OCI-LY3 (cell line): Measurements from ENCODE around the gene PTDSS2.

Experiments
- H2AFZ ChIP-seq: fragments of 200-600, 300-600 bp; shearing (Covaris generic); 2 replicates; pipeline ENCODE4 v1.6.0; 2014; ENCODE audit warnings: antibody characterized with exemption, low read depth, low read length
- H3K27ac ChIP-seq: fragments of 200-600, 300-600 bp; sonication (generic); 2 replicates; pipeline ENCODE4 v1.5.1; 2014; ENCODE audit warnings: mild to moderate bottlenecking, low read length, moderate library complexity, mixed read lengths
- H3K27me3 ChIP-seq: fragments of 200-600, 300-600 bp; sonication (generic); 2 replicates; pipeline ENCODE4 v1.6.1; 2014; ENCODE audit warnings: low read depth, low read length, mixed read lengths
- H3K36me3 ChIP-seq: fragments of 200-600, 300-600 bp; sonication (generic); replicated peaks from 2 replicates; pipeline ENCODE3; 2014; ENCODE audit warnings: low read depth, low read length, mixed read lengths
- H3K4me1 ChIP-seq: fragments of 300-600, 200-600 bp; sonication (generic); 2 replicates; pipeline ENCODE4 v1.6.1; 2014; ENCODE audit warnings: low read length, mixed read lengths
- H3K4me2 ChIP-seq: fragments of 200-600, 300-600 bp; sonication (generic); 2 replicates; pipeline ENCODE4 v1.6.1; 2014; ENCODE audit warnings: low read length, mixed read lengths
- H3K4me3 ChIP-seq: fragments of 300-600, 200-600 bp; sonication (generic); 2 replicates; pipeline ENCODE4 v1.5.1; 2014; ENCODE audit warnings: antibody characterized with exemption, mild to moderate bottlenecking, low read length, moderate library complexity
- H3K79me2 ChIP-seq: fragments of 300-600, 200-600 bp; shearing (Covaris generic); 2 replicates; pipeline ENCODE4 v1.6.1; 2014; ENCODE audit warnings: mild to moderate bottlenecking, low read length, mixed read lengths
- H3K9ac ChIP-seq: fragments of 300-600, 200-600 bp; shearing (Covaris generic); 2 replicates; pipeline ENCODE4 v1.6.0; 2014; ENCODE audit warnings: mild to moderate bottlenecking, low read length, moderate library complexity
- H3K9me3 ChIP-seq: fragments of 200-600, 300-600 bp; shearing (Covaris generic); 2 replicates; pipeline ENCODE4 v1.6.1; 2014; ENCODE audit warnings: low read length, mixed read lengths; ENCODE audit not compliant: insufficient read depth
- H4K20me1 ChIP-seq: fragments of 200-600, 300-600 bp; sonication (generic); 2 replicates; pipeline ENCODE4 v1.6.1; 2016; ENCODE audit warnings: low read length, mixed read lengths; ENCODE audit not compliant: insufficient read depth
- CTCF ChIP-seq: fragments of 200-600, 300-600 bp; sonication (generic); IDR thresholded peaks from 2 replicates; pipeline ENCODE4 v1.5.1; 2014; ENCODE audit warnings: antibody characterized with exemption, low read length, low read depth
- EZH2phosphoT487 ChIP-seq: fragments of 200-600 bp; shearing (Covaris generic); IDR thresholded peaks from 2 replicates; pipeline ENCODE4 v1.6.1; 2018; ENCODE audit warnings: antibody characterized with exemption, mixed run types, low read depth

PTDSS2 gene

GRCh38 chr11:502288-503178 is 52.5 kb downstream of the PTDSS2 start:
- no peak overlapping the region for H3K9ac ChIP-seq
- no peaks in the 10 kb centered on the region for H4K20me1 ChIP-seq
- H3K4me2 ChIP-seq, result peak overlapping the region; percentile 89; the same call in 1 of the 2 replicates
- peak overlapping the region; percentile 55; the same call in 1 of the 2 replicates for H3K27ac ChIP-seq
- peaks cover 45% of the 10 kb centered on the region for H3K36me3 ChIP-seq
- H3K9me3 ChIP-seq, result 0 out of 2 replicates have a peak, but pooled peaks cover 5% of the 10 kb centered on the region
- peaks cover 44% of the 10 kb centered on the region for H3K4me1 ChIP-seq
- no peaks in the 10 kb centered on the region for H3K27me3 ChIP-seq
- H2AFZ ChIP-seq, result no peak overlapping the region
- no peak overlapping the region for H3K4me3 ChIP-seq
- peaks cover 42% of the 10 kb centered on the region for H3K79me2 ChIP-seq
- TF ChIP-seq CTCF, result no peak
- TF ChIP-seq EZH2phosphoT487, result no peak

GRCh38 chr11:503179-503981 is 53.3 kb downstream of the PTDSS2 start:
- no peaks in the 10 kb centered on the region for H3K27me3 ChIP-seq
- H3K36me3 ChIP-seq, result peaks cover 42% of the 10 kb centered on the region
- H3K79me2 ChIP-seq, result peaks cover 49% of the 10 kb centered on the region
- H3K4me1 ChIP-seq, result peaks cover 48% of the 10 kb centered on the region
- H3K27ac ChIP-seq, result peak overlapping the region; percentile 55
- peak overlapping the region; percentile 94 for H3K4me3 ChIP-seq
- 0 out of 2 replicates have a peak, but pooled peaks cover 5% of the 10 kb centered on the region for H3K9me3 ChIP-seq
- no peak overlapping the region for H2AFZ ChIP-seq
- TF ChIP-seq CTCF, result no peak
- TF ChIP-seq EZH2phosphoT487, result no peak
- H4K20me1 ChIP-seq, result no peaks in the 10 kb centered on the region
- H3K4me2 ChIP-seq, result peak overlapping the region; percentile 89
- H3K9ac ChIP-seq, result peak overlapping the region; percentile 98

- peak overlapping the region; percentile 89 for H3K4me2 ChIP-seq
- H3K36me3 ChIP-seq, result peaks cover 35% of the 10 kb centered on the region
- TF ChIP-seq CTCF (no peak), EZH2phosphoT487 (no peak)
- peak overlapping the region; percentile 53 for H3K27ac ChIP-seq
- H3K4me3 ChIP-seq, result peak overlapping the region; percentile 94
- H3K4me1 ChIP-seq, result peaks cover 48% of the 10 kb centered on the region
- no peaks in the 10 kb centered on the region for H4K20me1 ChIP-seq
- H3K9ac ChIP-seq, result peak overlapping the region; percentile 98
- 0 out of 2 replicates have a peak, but pooled peaks cover 5% of the 10 kb centered on the region for H3K9me3 ChIP-seq
- no peak overlapping the region for H2AFZ ChIP-seq
- H3K79me2 ChIP-seq, result peaks cover 49% of the 10 kb centered on the region
- no peaks in the 10 kb centered on the region for H3K27me3 ChIP-seq
Observed at GRCh38 chr11:504053-504993, 54.2 kb downstream of the PTDSS2 start.
